CD14-positive monocyte (primary cell): ENCODE data around the gene HCK. TPM values are rescaled to one million over a fixed set of nuclear protein-coding genes. Genes with fewer than 3 reads are reported as not detected.

Experiments
- DNase-seq, 3 donors: peaks; one replicate each; pipeline ENCODE4 v3.0.0-alpha.2; 2011 to 2022
- H2AFZ ChIP-seq: 2 replicates; pipeline ENCODE4 v1.6.0; 2012; ENCODE audit warnings: mild to moderate bottlenecking, low read depth, low read length, inconsistent platforms; ENCODE audit not compliant: insufficient read depth, poor library complexity, severe bottlenecking
- H3K27ac ChIP-seq, 2 donors: 1 replicate in 1 of 2; 2 replicates in 1 of 2; pipeline ENCODE4 v1.5.1; 2012 to 2013; ENCODE audit warnings: low read length in 2 of 2, control low read depth in 1 of 2, inconsistent platforms in 1 of 2, low read depth in 1 of 2, mild to moderate bottlenecking in 1 of 2
- H3K27me3 ChIP-seq, 2 donors: one replicate each; pipeline versions ENCODE4 v1.6.0 to v1.6.1; 2011 to 2013; ENCODE audit warnings: low read length in 2 of 2; ENCODE audit not compliant: control insufficient read depth in 2 of 2, insufficient read depth in 2 of 2
- H3K36me3 ChIP-seq, 2 donors: replicated peaks in 1 of 2; 1 replicate in 1 of 2; 2 replicates in 1 of 2; pipeline versions ENCODE4 v1.5.1 to v1.6.1; 2012 to 2013; ENCODE audit warnings: low read length in 2 of 2, control low read depth in 1 of 2, inconsistent platforms in 1 of 2, mild to moderate bottlenecking in 1 of 2; ENCODE audit not compliant: insufficient read depth in 2 of 2, control insufficient read depth in 1 of 2
- H3K4me1 ChIP-seq, 2 donors: 1 replicate in 1 of 2; 2 replicates in 1 of 2; pipeline versions ENCODE4 v1.5.1 to v1.6.1; 2012 to 2013; ENCODE audit warnings: low read length in 2 of 2, control low read depth in 1 of 2, inconsistent platforms in 1 of 2, mild to moderate bottlenecking in 1 of 2, moderate library complexity in 1 of 2; ENCODE audit not compliant: insufficient read depth in 2 of 2, control insufficient read depth in 1 of 2
- H3K4me2 ChIP-seq: replicated peaks from 2 replicates; pipeline ENCODE3; 2012; ENCODE audit warnings: low read length, moderate library complexity, mild to moderate bottlenecking; ENCODE audit not compliant: poor library complexity, severe bottlenecking; ENCODE audit errors: extremely low read depth
- H3K4me3 ChIP-seq, 3 experiments: fragments of 200-600 bp in 1 of 3; sonication (generic) in 1 of 3; replicated peaks in 1 of 3; 1 replicate in 2 of 3; 2 replicates in 1 of 3; pipeline ENCODE4 v1.5.1; 2011 to 2013; ENCODE audit warnings: low read length in 3 of 3, mild to moderate bottlenecking in 3 of 3, control low read depth in 2 of 3, low read depth in 2 of 3, inconsistent platforms in 1 of 3, moderate library complexity in 1 of 3
- H3K79me2 ChIP-seq: 2 replicates; pipeline ENCODE4 v1.6.0; 2012; ENCODE audit warnings: mild to moderate bottlenecking, control low read depth, inconsistent platforms, low read length, moderate library complexity; ENCODE audit not compliant: insufficient read depth
- H3K9ac ChIP-seq: 2 replicates; pipeline ENCODE4 v1.6.0; 2017; ENCODE audit warnings: low read length, mild to moderate bottlenecking; ENCODE audit not compliant: insufficient read depth, poor library complexity, severe bottlenecking
- H3K9me3 ChIP-seq, 2 donors: replicated peaks in 1 of 2; 1 replicate in 1 of 2; 2 replicates in 1 of 2; pipeline versions ENCODE4 v1.5.1 to v1.6.1; 2012 to 2013; ENCODE audit warnings: low read length in 2 of 2, control low read depth in 1 of 2; ENCODE audit not compliant: control insufficient read depth in 1 of 2, insufficient read depth in 1 of 2
- H4K20me1 ChIP-seq: 2 replicates; pipeline ENCODE4 v1.6.0; 2012; ENCODE audit warnings: mild to moderate bottlenecking, low read length, control low read depth, moderate library complexity; ENCODE audit not compliant: insufficient read depth
- H3K27ac Mint-ChIP-seq, 7 donors: one replicate each; pipeline ENCODE4 v1.8.0; 2020; ENCODE audit warnings: mild to moderate bottlenecking in 7 of 7, mixed read lengths in 7 of 7, moderate library complexity in 6 of 7, inconsistent platforms in 2 of 7
- H3K27me3 Mint-ChIP-seq, 3 donors: one replicate each; pipeline ENCODE4 v1.8.0; 2021 to 2022; ENCODE audit warnings: low read depth in 3 of 3, mild to moderate bottlenecking in 3 of 3, mixed read lengths in 3 of 3, moderate library complexity in 3 of 3, inconsistent platforms in 1 of 3
- H3K36me3 Mint-ChIP-seq, 2 donors: one replicate each; pipeline ENCODE4 v1.8.0; 2020; ENCODE audit warnings: mixed read lengths in 2 of 2, inconsistent platforms in 1 of 2, mild to moderate bottlenecking in 1 of 2
- H3K4me1 Mint-ChIP-seq: one replicate; pipeline ENCODE4 v1.8.0; 2020; ENCODE audit warnings: mild to moderate bottlenecking, mixed read lengths
- H3K4me3 Mint-ChIP-seq, 2 donors: one replicate each; pipeline ENCODE4 v1.8.0; 2020; ENCODE audit warnings: mild to moderate bottlenecking in 2 of 2, mixed read lengths in 2 of 2, moderate library complexity in 1 of 2
- H3K9me3 Mint-ChIP-seq, 7 donors: one replicate each; pipeline ENCODE4 v1.8.0; 2020 to 2022; ENCODE audit warnings: mixed read lengths in 7 of 7, mild to moderate bottlenecking in 6 of 7, moderate library complexity in 6 of 7, inconsistent platforms in 2 of 7
- CTCF ChIP-seq: fragments of 200-600 bp; IDR thresholded peaks from one replicate; pipeline ENCODE4 v1.8.0; 2022; ENCODE audit warnings: antibody characterized with exemption, mild to moderate bottlenecking
- WGBS: methylation state at CpG from one replicate; pipeline ENCODE4 v1.1.5; 2013; ENCODE audit warnings: missing lambda C conversion rate; ENCODE audit not compliant: insufficient coverage; 5-methylcytosine and 5-hydroxymethylcytosine counted together
- intact Hi-C, 2 donors: fragments of 100-400 bp; cut with micrococcal nuclease; formaldehyde crosslinking; loops; one replicate each; pipeline versions ENCODE4 v1.15.0 to v1.15.1; 2023
- polyA plus RNA-seq, 3 donors: library from polyadenylated mRNA; depleted of rRNA in 1 of 3; unstranded in 2 of 3; stranded (reverse) in 1 of 3; fragments of 300-500 nt in 2 of 3; fragments of >200 nt in 1 of 3; fragmentation: Illumina TruSeq in 2 of 3; gene quantifications; 1 replicate in 2 of 3; 2 replicates in 1 of 3; pipeline ENCODE4 v1.2.3, GENCODE V29; 2012 to 2021

The HCK gene
- polyA plus RNA-seq, 3 donors: 430 to 688 (median 526) TPM

- H4K20me1 ChIP-seq: peaks cover 37% of the 10 kb centered on the region
- no CpG with 5 or more reads among the region's 4 CpGs for WGBS
Measured at GRCh38 chr20:32123088-32123487, 71.0 kb downstream of the HCK start.

GRCh38 chr20:32124916-32125454 lies 72.9 kb downstream of the HCK start:
- H3K4me3 Mint-ChIP-seq: no peak overlapping the region
- 100% methylated on average over 2 of the region's 4 CpGs for WGBS
- Histone ChIP-seq H3K9me3 (no peaks in the 10 kb centered on the region), H3K9ac (no peak overlapping the region), H2AFZ (no peak overlapping the region), H3K27me3 (no peaks in the 10 kb centered on the region), H3K4me1 (no peaks in the 10 kb centered on the region), H3K4me3 (no peak overlapping the region), H3K79me2 (peaks cover 78% of the 10 kb centered on the region), H3K27ac (peak overlapping the region in 1 of 2 donors; percentile 25), H3K36me3 (peaks cover 9 to 46% of the 10 kb centered on the region in 2 donors), H3K4me2 (no peak overlapping the region), H4K20me1 (peaks cover 56% of the 10 kb centered on the region)
- peaks cover 16% of the 10 kb centered on the region for H3K4me1 Mint-ChIP-seq
- TF ChIP-seq CTCF: no peak
- H3K36me3 Mint-ChIP-seq: peaks cover 30 to 44% of the 10 kb centered on the region in 2 donors
- peak overlapping the region in 1 of 7 donors; percentile 15 for H3K27ac Mint-ChIP-seq
- H3K9me3 Mint-ChIP-seq: no peaks in the 10 kb centered on the region
- no peak for DNase-seq
- H3K27me3 Mint-ChIP-seq: no peaks in the 10 kb centered on the region
- intact Hi-C loops: no loop called here

More at GRCh38 chr20:32123088-32123487, 71.0 kb downstream of the HCK start:
- Mint-ChIP-seq H3K4me1 (peaks cover 14% of the 10 kb centered on the region), H3K27ac (no peak overlapping the region), H3K27me3 (no peaks in the 10 kb centered on the region), H3K36me3 (peaks cover 28 to 37% of the 10 kb centered on the region in 2 donors), H3K4me3 (no peak overlapping the region), H3K9me3 (no peaks in the 10 kb centered on the region)
- Histone ChIP-seq H3K27ac (no peak overlapping the region), H3K9ac (no peak overlapping the region), H3K4me1 (peaks cover 1 to 2% of the 10 kb centered on the region in 2 donors), H2AFZ (no peak overlapping the region), H3K4me2 (no peak overlapping the region), H3K9me3 (no peaks in the 10 kb centered on the region), H3K36me3 (peaks cover 9 to 35% of the 10 kb centered on the region in 2 donors), H3K79me2 (peaks cover 78% of the 10 kb centered on the region), H3K4me3 (no peak overlapping the region), H3K27me3 (no peaks in the 10 kb centered on the region)
- intact Hi-C loops: no loop called here
- no peak for TF ChIP-seq CTCF
- no peak for DNase-seq
